ENCODE data around the gene EIF4G3.
"Not testable (repeated sequence)": the region's sequence is repeated elsewhere in the genome, so short reads cannot be mapped to it uniquely, and the experiment has no call there.

The EIF4G3 gene

GRCh38 chr1:21149855-21150432 is 26.8 kb downstream of the EIF4G3 start:
- Histone ChIP-seq H3K27me3 (replicated peaks; ENCODE audit: control insufficient read depth, insufficient read depth, low read length) (no peaks in the 10 kb centered on the region), H3K4me3 (ENCODE audit: low read length) (peak overlapping the region; percentile 53), H3K36me3 (ENCODE audit: control insufficient read depth, insufficient read depth, low read length, severe bottlenecking) (peaks cover 35% of the 10 kb centered on the region), H3K9ac (ENCODE audit: low read length) (peak overlapping the region; percentile 85), H3K4me1 (ENCODE audit: control insufficient read depth, insufficient read depth, low read length) (peaks cover 27% of the 10 kb centered on the region), H3K9me3 (ENCODE audit: control insufficient read depth, low read length) (no peaks in the 10 kb centered on the region)
- peak; percentile 91 for DNase-seq (ENCODE audit: low read depth)

- H3K9ac ChIP-seq (ENCODE audit: low read length), result peak overlapping the region; percentile 85
- H3K9me3 ChIP-seq (ENCODE audit: control insufficient read depth, low read length), result no peaks in the 10 kb centered on the region
- no peaks in the 10 kb centered on the region for H3K27me3 ChIP-seq (replicated peaks; ENCODE audit: control insufficient read depth, insufficient read depth, low read length)
- H3K4me1 ChIP-seq (ENCODE audit: control insufficient read depth, insufficient read depth, low read length), result peaks cover 27% of the 10 kb centered on the region
- H3K36me3 ChIP-seq (ENCODE audit: control insufficient read depth, insufficient read depth, low read length, severe bottlenecking), result peaks cover 31% of the 10 kb centered on the region
- peak; percentile 69 for DNase-seq (ENCODE audit: low read depth)
- peak overlapping the region; percentile 53 for H3K4me3 ChIP-seq (ENCODE audit: low read length)
These were observed 27.3 kb downstream of the EIF4G3 start for GRCh38 chr1:21149430-21149854.

DNA sequence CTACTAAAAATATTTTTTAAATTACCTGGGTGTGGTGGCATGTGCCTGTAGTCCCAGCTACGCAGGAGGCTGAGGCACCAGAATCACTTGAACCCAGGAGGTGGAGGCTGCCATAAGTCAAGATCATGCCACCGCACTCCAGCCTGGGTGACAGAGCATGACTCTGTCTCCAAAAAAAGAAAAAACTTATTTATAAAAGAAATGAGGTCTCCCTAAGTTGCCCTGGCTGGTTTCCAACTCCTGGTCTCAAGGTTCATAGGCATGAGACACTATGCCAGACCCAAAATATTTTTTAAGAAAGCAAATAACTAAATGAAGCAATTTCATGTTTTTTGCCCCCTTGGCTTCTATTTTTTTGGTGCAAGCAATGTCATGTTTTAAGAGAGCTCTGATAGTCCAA is 32.9 kb downstream of the EIF4G3 start:
- H3K36me3 ChIP-seq (ENCODE audit: control insufficient read depth, insufficient read depth, low read length, severe bottlenecking), result peaks cover 11% of the 10 kb centered on the region
- peaks cover 11% of the 10 kb centered on the region for H3K4me1 ChIP-seq (ENCODE audit: control insufficient read depth, insufficient read depth, low read length)
- no peaks in the 10 kb centered on the region for H3K9me3 ChIP-seq (ENCODE audit: control insufficient read depth, low read length)
- no peak overlapping the region for H3K4me3 ChIP-seq (ENCODE audit: low read length)
- no peak overlapping the region for H3K9ac ChIP-seq (ENCODE audit: low read length)
- DNase-seq (ENCODE audit: low read depth), result no peak
- no peaks in the 10 kb centered on the region for H3K27me3 ChIP-seq (replicated peaks; ENCODE audit: control insufficient read depth, insufficient read depth, low read length)

GRCh38 chr1:21143138-21143537 is 33.6 kb downstream of the EIF4G3 start:
- H3K9ac ChIP-seq (ENCODE audit: low read length), result no peak overlapping the region
- no peaks in the 10 kb centered on the region for H3K9me3 ChIP-seq (ENCODE audit: control insufficient read depth, low read length)
- H3K36me3 ChIP-seq (ENCODE audit: control insufficient read depth, insufficient read depth, low read length, severe bottlenecking), result peaks cover 7% of the 10 kb centered on the region
- H3K4me1 ChIP-seq (ENCODE audit: control insufficient read depth, insufficient read depth, low read length), result peaks cover 9% of the 10 kb centered on the region
- no peak for DNase-seq (ENCODE audit: low read depth)
- no peaks in the 10 kb centered on the region for H3K27me3 ChIP-seq (replicated peaks; ENCODE audit: control insufficient read depth, insufficient read depth, low read length)
- no peak overlapping the region for H3K4me3 ChIP-seq (ENCODE audit: low read length)

GRCh38 chr1:21141030-21141429 is 35.7 kb downstream of the EIF4G3 start:
- Histone ChIP-seq H3K9ac (ENCODE audit: low read length) (no peak overlapping the region), H3K27me3 (replicated peaks; ENCODE audit: control insufficient read depth, insufficient read depth, low read length) (no peaks in the 10 kb centered on the region), H3K4me1 (ENCODE audit: control insufficient read depth, insufficient read depth, low read length) (peaks cover 9% of the 10 kb centered on the region), H3K9me3 (ENCODE audit: control insufficient read depth, low read length) (no peaks in the 10 kb centered on the region), H3K4me3 (ENCODE audit: low read length) (no peak overlapping the region), H3K36me3 (ENCODE audit: control insufficient read depth, insufficient read depth, low read length, severe bottlenecking) (peaks cover 4% of the 10 kb centered on the region)
- no peak for DNase-seq (ENCODE audit: low read depth)

- Histone ChIP-seq H3K4me3 (ENCODE audit: low read length) (no peak overlapping the region), H3K4me1 (ENCODE audit: control insufficient read depth, insufficient read depth, low read length) (peaks cover 9% of the 10 kb centered on the region), H3K27me3 (replicated peaks; ENCODE audit: control insufficient read depth, insufficient read depth, low read length) (no peaks in the 10 kb centered on the region), H3K36me3 (ENCODE audit: control insufficient read depth, insufficient read depth, low read length, severe bottlenecking) (peaks cover 13% of the 10 kb centered on the region), H3K9ac (ENCODE audit: low read length) (no peak overlapping the region), H3K9me3 (ENCODE audit: control insufficient read depth, low read length) (no peaks in the 10 kb centered on the region)
- no peak for DNase-seq (ENCODE audit: low read depth)
These were observed 37.1 kb downstream of the EIF4G3 start for GRCh38 chr1:21139601-21140000.

- not testable (repeated sequence) for H3K4me3 ChIP-seq (ENCODE audit: low read length); H3K9ac ChIP-seq (ENCODE audit: low read length); H3K4me1 ChIP-seq (ENCODE audit: control insufficient read depth, insufficient read depth, low read length); DNase-seq (ENCODE audit: low read depth); H3K27me3 ChIP-seq (replicated peaks; ENCODE audit: control insufficient read depth, insufficient read depth, low read length); H3K9me3 ChIP-seq (ENCODE audit: control insufficient read depth, low read length)
- H3K36me3 ChIP-seq (ENCODE audit: control insufficient read depth, insufficient read depth, low read length, severe bottlenecking), result peaks cover 25% of the 10 kb centered on the region
These were observed 40.4 kb downstream of the EIF4G3 start for GRCh38 chr1:21136344-21136743.

DNA sequence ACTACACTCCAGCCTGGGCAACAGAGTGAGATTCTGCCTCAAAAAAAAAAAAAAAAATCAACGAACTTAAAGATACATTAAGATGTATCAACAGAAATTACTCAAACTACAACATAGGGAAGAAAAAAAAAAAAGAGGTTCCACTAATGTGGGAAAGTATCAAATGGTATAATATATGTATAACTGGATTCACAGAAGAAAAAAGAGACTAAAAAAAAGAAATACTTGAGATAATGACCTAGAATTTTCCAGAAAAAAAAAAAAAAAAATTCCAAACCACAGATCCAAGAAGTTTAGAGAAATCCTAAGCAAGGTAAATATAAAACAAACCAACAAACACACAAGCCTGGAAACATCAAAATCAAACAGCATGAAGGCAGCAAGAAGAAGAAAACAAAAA is 45.5 kb downstream of the EIF4G3 start:
- Histone ChIP-seq H3K9me3 (ENCODE audit: control insufficient read depth, low read length) (no peaks in the 10 kb centered on the region), H3K9ac (ENCODE audit: low read length) (no peak overlapping the region), H3K36me3 (ENCODE audit: control insufficient read depth, insufficient read depth, low read length, severe bottlenecking) (peaks cover 23% of the 10 kb centered on the region), H3K27me3 (replicated peaks; ENCODE audit: control insufficient read depth, insufficient read depth, low read length) (no peaks in the 10 kb centered on the region), H3K4me1 (ENCODE audit: control insufficient read depth, insufficient read depth, low read length) (peaks cover 4% of the 10 kb centered on the region), H3K4me3 (ENCODE audit: low read length) (no peak overlapping the region)
- DNase-seq (ENCODE audit: low read depth), result no peak

DNA sequence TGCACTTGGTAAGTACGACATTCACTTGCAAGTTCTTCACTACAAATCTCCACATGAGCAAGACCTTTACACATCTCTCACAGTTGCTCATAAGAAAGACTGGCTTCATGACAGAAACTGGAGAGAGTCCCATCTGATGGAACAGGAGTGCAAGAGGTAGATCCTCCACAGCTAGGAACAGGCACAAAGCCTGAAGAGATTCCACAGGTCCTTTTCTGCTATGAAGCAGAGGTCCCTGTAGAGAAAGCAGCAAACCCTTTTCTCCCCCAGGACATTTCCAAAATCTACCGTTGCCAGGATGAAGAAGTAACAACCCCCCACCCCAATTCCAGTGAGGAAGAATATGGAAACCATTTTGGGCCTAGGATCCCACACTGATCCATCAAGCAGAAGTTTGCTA is 47.3 kb downstream of the EIF4G3 start:
- Histone ChIP-seq H3K27me3 (replicated peaks; ENCODE audit: control insufficient read depth, insufficient read depth, low read length) (no peaks in the 10 kb centered on the region), H3K4me3 (ENCODE audit: low read length) (no peak overlapping the region), H3K9me3 (ENCODE audit: control insufficient read depth, low read length) (no peaks in the 10 kb centered on the region), H3K36me3 (ENCODE audit: control insufficient read depth, insufficient read depth, low read length, severe bottlenecking) (peaks cover 18% of the 10 kb centered on the region), H3K9ac (ENCODE audit: low read length) (no peak overlapping the region), H3K4me1 (ENCODE audit: control insufficient read depth, insufficient read depth, low read length) (peaks cover 11% of the 10 kb centered on the region)
- no peak for DNase-seq (ENCODE audit: low read depth)

GRCh38 chr1:21126324-21126723 is 50.4 kb downstream of the EIF4G3 start:
- no peaks in the 10 kb centered on the region for H3K9me3 ChIP-seq (ENCODE audit: control insufficient read depth, low read length)
- no peak overlapping the region for H3K9ac ChIP-seq (ENCODE audit: low read length)
- H3K4me3 ChIP-seq (ENCODE audit: low read length), result no peak overlapping the region
- H3K36me3 ChIP-seq (ENCODE audit: control insufficient read depth, insufficient read depth, low read length, severe bottlenecking), result peaks cover 20% of the 10 kb centered on the region
- H3K4me1 ChIP-seq (ENCODE audit: control insufficient read depth, insufficient read depth, low read length), result peaks cover 18% of the 10 kb centered on the region
- H3K27me3 ChIP-seq (replicated peaks; ENCODE audit: control insufficient read depth, insufficient read depth, low read length), result no peaks in the 10 kb centered on the region
- no peak for DNase-seq (ENCODE audit: low read depth)

GRCh38 chr1:21124846-21125245 is 51.9 kb downstream of the EIF4G3 start:
- peak; percentile 57 for DNase-seq (ENCODE audit: low read depth)

More at GRCh38 chr1:21124846-21125245, 51.9 kb downstream of the EIF4G3 start:
- Histone ChIP-seq H3K9me3 (ENCODE audit: control insufficient read depth, low read length) (no peaks in the 10 kb centered on the region), H3K4me1 (ENCODE audit: control insufficient read depth, insufficient read depth, low read length) (peaks cover 18% of the 10 kb centered on the region), H3K36me3 (ENCODE audit: control insufficient read depth, insufficient read depth, low read length, severe bottlenecking) (peaks cover 20% of the 10 kb centered on the region), H3K4me3 (ENCODE audit: low read length) (no peak overlapping the region), H3K9ac (ENCODE audit: low read length) (no peak overlapping the region), H3K27me3 (replicated peaks; ENCODE audit: control insufficient read depth, insufficient read depth, low read length) (no peaks in the 10 kb centered on the region)
